Metanephros (tissue), 1 donor: ENCODE results near the gene MTHFSD. TPM values are rescaled to one million over a fixed set of nuclear protein-coding genes. Genes with fewer than 3 reads are reported as not detected.

Experiments
- total RNA-seq: library from RNA; depleted of rRNA; stranded (reverse); fragments of >200 nt; gene quantifications from one replicate; pipeline ENCODE4 v1.2.3, GENCODE V29; 2014

Gene MTHFSD
- 32.0 TPM for total RNA-seq

GRCh38 chr16:86554917-86555703 lies at the start of gene MTHFSD:
Gene MTHFSD (minus strand): TSS chr16:86555235. CDS start chr16:86555184, 51 bp downstream.

GRCh38 chr16:86578061-86578599 lies 23.1 kb upstream of the MTHFSD start, which contains the start of gene FOXL1:
Gene FOXL1 (plus strand): TSS chr16:86578549. CDS start chr16:86578724, 175 bp downstream.

GRCh38 chr16:86566601-86566965 lies 11.5 kb upstream of the MTHFSD start, which contains the start of gene FOXC2:
Gene FOXC2 (plus strand): TSS chr16:86566829. CDS start chr16:86567336, 507 bp downstream.

GRCh38 chr16:86510465-86511261 lies 44.4 kb downstream of the MTHFSD start, which contains the start of gene FOXF1:
Gene FOXF1 (plus strand): TSS chr16:86510527. CDS start chr16:86510570, 43 bp downstream.

Other genes starting within 250 kb of the MTHFSD start
- 0.29 TPM for gene FOXF1, start 44.7 kb downstream of the MTHFSD start, total RNA-seq
- gene FOXC2, start 11.6 kb upstream of the MTHFSD start, total RNA-seq, result 18.6 TPM
- 16.1 TPM for gene FOXL1, start 23.3 kb upstream of the MTHFSD start, total RNA-seq